PC-3 (cell line): ENCODE results near the gene TMEM267.

ENCODE experiments used
- CTCF ChIP-seq: fragments of 300-600 bp; sonication (generic); conservative IDR thresholded peaks from 2 replicates; pipeline ENCODE4 v1.5.1; 2017; ENCODE audit warnings: antibody characterized with exemption, low read depth, mild to moderate bottlenecking, low read length
- EZH2 ChIP-seq: fragments of 300-600 bp; sonication (generic); IDR thresholded peaks from one replicate; pipeline ENCODE4 v1.6.1; 2017; ENCODE audit warnings: antibody characterized with exemption, mild to moderate bottlenecking, low read length; ENCODE audit not compliant: unreplicated experiment

GRCh38 chr5:43514816-43515677 lies 31.4 kb upstream of the TMEM267 start, which contains the start of gene C5orf34:
- TF ChIP-seq CTCF = 0 out of 2 replicates have a peak, but pooled peaks have one; percentile 21
- TF ChIP-seq EZH2 = no peak
